ENCODE measurements around the gene MSI2.

The MSI2 gene

GRCh38 chr17:57278740-57279387 lies 22.5 kb downstream of the MSI2 start:
- H3K36me3 ChIP-seq (ENCODE audit: control insufficient read depth, insufficient read depth, low read length): no peaks in the 10 kb centered on the region
- H2BK120ac ChIP-seq (ENCODE audit: low read depth, low read length): no peak overlapping the region
- no peak overlapping the region for H4K5ac ChIP-seq (ENCODE audit: low read length)
- H3K79me2 ChIP-seq (ENCODE audit: control insufficient read depth, insufficient read depth, low read length): no peaks in the 10 kb centered on the region
- H3K79me1 ChIP-seq (ENCODE audit: low read length): peaks cover 7% of the 10 kb centered on the region
- H3K23ac ChIP-seq (ENCODE audit: low read length): no peak overlapping the region
- H2AK5ac ChIP-seq (ENCODE audit: low read length): no peak overlapping the region
- no peak overlapping the region for H2BK15ac ChIP-seq (replicated peaks; ENCODE audit: low read depth)
- H2BK5ac ChIP-seq (ENCODE audit: low read length): no peak overlapping the region
- no peak overlapping the region for H3K4me2 ChIP-seq (ENCODE audit: low read length)
- H3K4me1 ChIP-seq (ENCODE audit: control insufficient read depth, low read depth, low read length): no peaks in the 10 kb centered on the region
- no peak overlapping the region for H3K4me3 ChIP-seq (ENCODE audit: low read length)
- H3K4ac ChIP-seq (ENCODE audit: low read depth, low read length): no peak overlapping the region
- H3K27me3 ChIP-seq (ENCODE audit: insufficient read depth, low read length, poor library complexity): no peaks in the 10 kb centered on the region
- H3K18ac ChIP-seq (ENCODE audit: low read length): no peak overlapping the region
- no peak overlapping the region for H3K9ac ChIP-seq (ENCODE audit: low read length)
- no CpG with 5 or more reads among the region's 10 CpGs for WGBS (ENCODE audit: extremely low coverage, insufficient coverage, low lambda C conversion rate)
- no peak for DNase-seq
- H4K8ac ChIP-seq (ENCODE audit: low read depth, low read length): no peak overlapping the region
- H3K56ac ChIP-seq (ENCODE audit: low read length): no peak overlapping the region
- no peak overlapping the region for H3K27ac ChIP-seq (ENCODE audit: low read depth, low read length)

- Histone ChIP-seq H3K4me2 (ENCODE audit: low read length) (no peak overlapping the region), H3K23ac (ENCODE audit: low read length) (no peak overlapping the region), H3K27ac (ENCODE audit: low read depth, low read length) (no peak overlapping the region), H4K5ac (ENCODE audit: low read length) (no peak overlapping the region), H3K36me3 (ENCODE audit: control insufficient read depth, insufficient read depth, low read length) (no peaks in the 10 kb centered on the region), H3K9ac (ENCODE audit: low read length) (no peak overlapping the region), H3K79me2 (ENCODE audit: control insufficient read depth, insufficient read depth, low read length) (no peaks in the 10 kb centered on the region), H3K79me1 (ENCODE audit: low read length) (peaks cover 7% of the 10 kb centered on the region), H3K27me3 (ENCODE audit: insufficient read depth, low read length, poor library complexity) (no peaks in the 10 kb centered on the region), H4K8ac (ENCODE audit: low read depth, low read length) (no peak overlapping the region), H3K18ac (ENCODE audit: low read length) (no peak overlapping the region), H2AK5ac (ENCODE audit: low read length) (no peak overlapping the region), H3K4me3 (ENCODE audit: low read length) (no peak overlapping the region), H3K4ac (ENCODE audit: low read depth, low read length) (no peak overlapping the region), H2BK15ac (replicated peaks; ENCODE audit: low read depth) (no peak overlapping the region), H3K4me1 (ENCODE audit: control insufficient read depth, low read depth, low read length) (no peaks in the 10 kb centered on the region), H2BK120ac (ENCODE audit: low read depth, low read length) (no peak overlapping the region), H3K56ac (ENCODE audit: low read length) (no peak overlapping the region), H2BK5ac (ENCODE audit: low read length) (no peak overlapping the region)
- DNase-seq: no peak
- no CpG with 5 or more reads among the region's 3 CpGs for WGBS (ENCODE audit: extremely low coverage, insufficient coverage, low lambda C conversion rate)
Measured at GRCh38 chr17:57279432-57279831, 23.1 kb downstream of the MSI2 start.

- Histone ChIP-seq H2BK15ac (replicated peaks; ENCODE audit: low read depth) (no peak overlapping the region), H3K79me1 (ENCODE audit: low read length) (peaks cover 5% of the 10 kb centered on the region), H2AK5ac (ENCODE audit: low read length) (no peak overlapping the region), H3K18ac (ENCODE audit: low read length) (no peak overlapping the region), H3K4me2 (ENCODE audit: low read length) (no peak overlapping the region), H3K27me3 (ENCODE audit: insufficient read depth, low read length, poor library complexity) (no peaks in the 10 kb centered on the region), H3K9ac (ENCODE audit: low read length) (no peak overlapping the region), H3K4me3 (ENCODE audit: low read length) (no peak overlapping the region), H4K8ac (ENCODE audit: low read depth, low read length) (no peak overlapping the region), H2BK120ac (ENCODE audit: low read depth, low read length) (no peak overlapping the region), H3K4ac (ENCODE audit: low read depth, low read length) (no peak overlapping the region), H2BK5ac (ENCODE audit: low read length) (no peak overlapping the region), H3K27ac (ENCODE audit: low read depth, low read length) (no peak overlapping the region), H4K5ac (ENCODE audit: low read length) (no peak overlapping the region), H3K56ac (ENCODE audit: low read length) (no peak overlapping the region), H3K36me3 (ENCODE audit: control insufficient read depth, insufficient read depth, low read length) (peaks cover 2% of the 10 kb centered on the region), H3K79me2 (ENCODE audit: control insufficient read depth, insufficient read depth, low read length) (no peaks in the 10 kb centered on the region), H3K23ac (ENCODE audit: low read length) (no peak overlapping the region), H3K4me1 (ENCODE audit: control insufficient read depth, low read depth, low read length) (peaks cover 10% of the 10 kb centered on the region)
- no peak for DNase-seq
- no CpG with 5 or more reads among the region's 4 CpGs for WGBS (ENCODE audit: extremely low coverage, insufficient coverage, low lambda C conversion rate)
Measured at GRCh38 chr17:57281887-57282286, 25.6 kb downstream of the MSI2 start.

- no peak overlapping the region for H3K4me3 ChIP-seq (ENCODE audit: low read length)
- no peak overlapping the region for H3K23ac ChIP-seq (ENCODE audit: low read length)
- peaks cover 5% of the 10 kb centered on the region for H3K79me1 ChIP-seq (ENCODE audit: low read length)
- H3K18ac ChIP-seq (ENCODE audit: low read length): no peak overlapping the region
- H3K9ac ChIP-seq (ENCODE audit: low read length): no peak overlapping the region
- no peak for DNase-seq
- no peak overlapping the region for H4K5ac ChIP-seq (ENCODE audit: low read length)
- no peak overlapping the region for H3K4ac ChIP-seq (ENCODE audit: low read depth, low read length)
- no peak overlapping the region for H2BK15ac ChIP-seq (replicated peaks; ENCODE audit: low read depth)
- no peak overlapping the region for H3K56ac ChIP-seq (ENCODE audit: low read length)
- no peak overlapping the region for H2BK5ac ChIP-seq (ENCODE audit: low read length)
- H3K36me3 ChIP-seq (ENCODE audit: control insufficient read depth, insufficient read depth, low read length): peaks cover 2% of the 10 kb centered on the region
- H3K27me3 ChIP-seq (ENCODE audit: insufficient read depth, low read length, poor library complexity): no peaks in the 10 kb centered on the region
- no peak overlapping the region for H2BK120ac ChIP-seq (ENCODE audit: low read depth, low read length)
- H3K27ac ChIP-seq (ENCODE audit: low read depth, low read length): no peak overlapping the region
- WGBS (ENCODE audit: extremely low coverage, insufficient coverage, low lambda C conversion rate): no CpG with 5 or more reads among the region's 1 CpG
- no peak overlapping the region for H2AK5ac ChIP-seq (ENCODE audit: low read length)
- H3K4me1 ChIP-seq (ENCODE audit: control insufficient read depth, low read depth, low read length): peaks cover 10% of the 10 kb centered on the region
- H3K4me2 ChIP-seq (ENCODE audit: low read length): no peak overlapping the region
- H3K79me2 ChIP-seq (ENCODE audit: control insufficient read depth, insufficient read depth, low read length): no peaks in the 10 kb centered on the region
- H4K8ac ChIP-seq (ENCODE audit: low read depth, low read length): no peak overlapping the region
Measured at GRCh38 chr17:57282296-57282695, 26.0 kb downstream of the MSI2 start.

GRCh38 chr17:57283203-57283971 lies 27.1 kb downstream of the MSI2 start:
- peaks cover 10% of the 10 kb centered on the region for H3K4me1 ChIP-seq (ENCODE audit: control insufficient read depth, low read depth, low read length)
- no peaks in the 10 kb centered on the region for H3K27me3 ChIP-seq (ENCODE audit: insufficient read depth, low read length, poor library complexity)
- H3K36me3 ChIP-seq (ENCODE audit: control insufficient read depth, insufficient read depth, low read length): peaks cover 2% of the 10 kb centered on the region

More at GRCh38 chr17:57283203-57283971, 27.1 kb downstream of the MSI2 start:
- no peaks in the 10 kb centered on the region for H3K79me2 ChIP-seq (ENCODE audit: control insufficient read depth, insufficient read depth, low read length)
- no CpG with 5 or more reads among the region's 18 CpGs for WGBS (ENCODE audit: extremely low coverage, insufficient coverage, low lambda C conversion rate)
- no peak overlapping the region for H3K4ac ChIP-seq (ENCODE audit: low read depth, low read length)
- no peak overlapping the region for H4K5ac ChIP-seq (ENCODE audit: low read length)
- H3K4me2 ChIP-seq (ENCODE audit: low read length): no peak overlapping the region
- H3K23ac ChIP-seq (ENCODE audit: low read length): no peak overlapping the region
- no peak overlapping the region for H3K18ac ChIP-seq (ENCODE audit: low read length)
- H2BK15ac ChIP-seq (replicated peaks; ENCODE audit: low read depth): no peak overlapping the region
- no peak overlapping the region for H4K8ac ChIP-seq (ENCODE audit: low read depth, low read length)
- no peak overlapping the region for H3K9ac ChIP-seq (ENCODE audit: low read length)
- H3K79me1 ChIP-seq (ENCODE audit: low read length): peaks cover 8% of the 10 kb centered on the region
- DNase-seq: no peak
- H2BK120ac ChIP-seq (ENCODE audit: low read depth, low read length): no peak overlapping the region
- H2AK5ac ChIP-seq (ENCODE audit: low read length): no peak overlapping the region
- no peak overlapping the region for H3K4me3 ChIP-seq (ENCODE audit: low read length)
- H3K56ac ChIP-seq (ENCODE audit: low read length): no peak overlapping the region
- no peak overlapping the region for H3K27ac ChIP-seq (ENCODE audit: low read depth, low read length)
- H2BK5ac ChIP-seq (ENCODE audit: low read length): no peak overlapping the region
